HG03064 (cell line): ENCODE measurements around the gene OR2L13.
"Not testable (repeated sequence)": the region's sequence is repeated elsewhere in the genome, so short reads cannot be mapped to it uniquely, and the experiment has no call there.

ENCODE experiments used
- ATAC-seq: cut with Tn5 transposase; IDR thresholded peaks from one replicate; pipeline ENCODE4 v1.9.1; 2021; ENCODE audit warnings: low read depth; ENCODE audit not compliant: unreplicated experiment

The OR2L13 gene, protein sequence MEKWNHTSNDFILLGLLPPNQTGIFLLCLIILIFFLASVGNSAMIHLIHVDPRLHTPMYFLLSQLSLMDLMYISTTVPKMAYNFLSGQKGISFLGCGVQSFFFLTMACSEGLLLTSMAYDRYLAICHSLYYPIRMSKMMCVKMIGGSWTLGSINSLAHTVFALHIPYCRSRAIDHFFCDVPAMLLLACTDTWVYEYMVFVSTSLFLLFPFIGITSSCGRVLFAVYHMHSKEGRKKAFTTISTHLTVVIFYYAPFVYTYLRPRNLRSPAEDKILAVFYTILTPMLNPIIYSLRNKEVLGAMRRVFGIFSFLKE

DNA sequence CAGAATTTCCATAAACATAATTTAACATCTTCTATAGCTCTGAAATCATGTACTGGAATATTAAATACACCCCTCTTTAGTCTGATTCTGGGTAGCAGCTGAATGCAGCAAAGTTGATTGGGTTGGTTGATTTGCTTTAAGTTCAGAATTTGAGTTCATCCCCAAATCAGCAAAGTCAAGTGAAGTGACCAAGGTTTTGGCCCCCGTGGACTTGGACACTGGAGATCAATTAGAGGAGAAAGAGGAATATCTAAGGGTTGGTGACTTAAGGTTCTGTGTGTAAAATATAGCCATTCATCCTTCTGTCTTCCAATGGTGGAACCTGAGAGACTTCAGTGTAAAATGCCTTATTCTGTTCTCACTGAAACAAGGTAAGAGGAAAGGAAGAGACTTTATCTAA lies at the start of gene OR2L13:
Gene OR2L13, plus strand, starts transcription at position 301 of the 400 bp plus-strand sequence. CDS start 4,192 bp downstream, outside the sequence.
- ATAC-seq = no peak

DNA sequence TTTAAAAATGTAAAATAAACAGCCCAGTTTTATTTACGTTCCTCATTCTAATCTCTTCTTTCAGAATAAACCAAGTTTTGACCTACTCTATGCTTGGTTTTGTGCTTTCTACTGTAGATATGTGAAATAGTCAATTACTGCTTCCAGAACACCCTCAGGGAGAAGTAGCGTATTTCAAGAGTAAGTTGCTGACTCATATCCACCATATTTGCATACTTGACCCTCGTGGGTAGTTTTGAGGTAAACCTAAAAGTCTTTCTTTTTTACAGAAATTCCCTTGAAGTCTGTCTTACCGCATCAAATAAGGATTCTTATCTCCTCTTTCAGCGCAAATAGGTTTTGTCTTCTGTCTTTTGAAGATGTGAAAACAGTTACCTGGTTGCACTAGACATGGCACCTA lies 49.8 kb upstream of the OR2L13 start:
- no peak for ATAC-seq

DNA sequence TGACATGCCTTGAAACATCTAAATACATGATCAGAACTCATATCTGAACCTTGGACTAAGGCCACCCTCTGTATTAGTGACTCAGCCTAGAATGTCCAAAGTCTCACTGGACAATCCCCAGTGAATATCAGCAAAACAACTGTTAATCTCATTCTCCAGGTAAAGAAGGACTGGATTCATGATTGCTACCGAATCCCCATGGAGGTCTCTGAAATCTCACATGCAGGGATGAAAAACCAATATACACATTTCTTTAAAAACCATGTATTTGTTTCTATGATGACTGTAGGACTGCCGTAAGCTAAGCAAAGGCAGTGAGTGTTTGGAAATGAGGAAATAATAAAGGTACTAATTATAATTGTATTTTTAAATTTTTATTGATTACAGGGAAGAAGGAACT lies 48.4 kb upstream of the OR2L13 start, which contains the start of gene OR2L3:
Gene OR2L3, plus strand, starts transcription at position 301 of the 400 bp plus-strand sequence. CDS start 13,846 bp downstream, outside the sequence.
- ATAC-seq = no peak

DNA sequence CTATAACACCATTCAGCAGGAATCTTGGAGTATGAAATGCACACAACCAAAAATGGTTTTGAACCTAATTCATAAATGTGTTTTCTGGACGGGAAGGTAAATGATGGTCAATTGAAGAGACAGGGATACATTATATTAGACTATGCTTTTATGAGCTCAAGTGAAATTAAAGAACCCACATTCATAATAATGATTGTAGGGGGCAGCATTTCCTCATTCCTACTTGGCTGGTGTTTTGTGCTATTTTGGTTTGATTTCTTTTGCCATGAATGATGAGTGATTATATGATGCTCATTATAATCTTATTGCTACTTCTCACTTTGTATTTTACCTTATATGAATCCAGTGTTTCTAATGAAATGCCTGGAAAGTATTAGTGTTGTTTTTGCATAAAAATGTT lies 48.0 kb upstream of the OR2L13 start:
- ATAC-seq = no peak

DNA sequence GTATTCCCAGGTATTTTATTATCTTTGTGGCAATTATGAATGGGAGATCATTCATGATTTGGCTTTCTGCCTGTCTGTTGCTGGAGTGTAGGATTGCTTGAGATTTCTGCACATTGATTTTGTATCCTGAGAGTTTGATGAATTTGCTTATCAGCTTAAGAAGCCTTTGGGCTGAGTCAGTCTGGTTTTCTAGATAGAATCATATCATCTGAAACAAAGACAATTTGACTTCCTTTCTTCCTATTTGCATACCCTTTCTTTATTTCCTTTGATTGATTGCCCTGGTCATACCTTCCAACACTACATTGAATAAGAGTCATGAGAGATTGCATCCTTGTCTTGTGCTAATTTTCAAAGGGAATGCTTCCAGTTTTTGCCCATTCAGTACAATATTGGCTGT lies 40.3 kb upstream of the OR2L13 start:
- ATAC-seq = no peak

DNA sequence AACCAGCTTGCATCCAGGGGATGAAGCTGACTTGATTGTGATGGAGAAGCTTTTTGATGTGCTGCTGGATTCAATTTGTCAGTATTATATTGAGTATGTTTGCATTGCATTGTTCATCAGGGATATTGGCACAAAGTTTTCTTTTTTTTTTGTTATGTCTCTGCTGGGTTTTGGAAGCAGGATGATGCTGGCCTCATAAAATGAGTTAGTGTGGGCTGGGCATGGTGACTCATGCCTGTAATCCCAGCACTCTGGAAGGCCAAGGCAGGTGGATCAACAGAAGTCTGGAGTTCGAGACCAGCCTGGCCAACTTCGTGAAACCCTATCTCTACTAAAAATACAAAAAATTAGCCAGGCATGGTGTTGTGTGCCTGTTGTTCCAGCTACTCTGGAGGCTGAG lies 39.7 kb upstream of the OR2L13 start:
- no peak for ATAC-seq

DNA sequence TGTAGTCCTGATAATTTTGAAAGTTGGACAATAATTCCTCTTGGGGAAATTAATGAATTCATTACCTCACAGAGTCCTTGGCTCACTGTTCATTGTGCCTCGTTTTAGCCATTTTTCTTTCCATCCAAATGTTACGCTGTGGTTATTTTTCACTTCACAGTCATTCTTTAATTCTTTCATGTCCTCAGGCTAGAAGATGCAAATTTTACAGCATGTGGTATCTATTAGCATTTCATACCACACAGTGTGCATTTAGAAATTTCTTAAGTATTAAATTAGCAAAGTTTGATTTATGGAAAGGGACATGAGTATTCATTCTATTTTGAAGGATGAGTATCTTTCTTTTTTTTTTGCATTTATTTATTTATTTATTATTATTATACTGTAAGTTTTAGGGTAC lies 29.9 kb upstream of the OR2L13 start:
- ATAC-seq = no peak

DNA sequence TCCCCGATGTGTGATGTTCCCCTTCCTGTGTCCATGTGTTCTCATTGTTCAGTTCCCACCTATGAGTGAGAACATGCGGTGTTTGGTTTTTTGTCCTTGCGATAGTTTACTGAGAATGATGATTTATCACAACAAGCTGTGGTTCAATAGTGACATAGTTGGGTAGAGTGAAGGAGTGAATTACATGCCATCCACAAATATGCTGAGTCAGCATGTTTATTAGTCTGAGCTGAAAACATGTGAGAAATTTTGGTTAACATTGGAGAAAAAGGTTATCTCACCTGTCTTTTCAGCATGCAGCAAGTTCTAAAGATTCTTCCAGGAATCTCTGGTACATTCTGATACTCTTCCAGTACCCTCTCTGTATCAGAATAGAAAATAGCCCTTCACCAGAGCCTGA lies 29.4 kb upstream of the OR2L13 start:
- ATAC-seq = no peak

DNA sequence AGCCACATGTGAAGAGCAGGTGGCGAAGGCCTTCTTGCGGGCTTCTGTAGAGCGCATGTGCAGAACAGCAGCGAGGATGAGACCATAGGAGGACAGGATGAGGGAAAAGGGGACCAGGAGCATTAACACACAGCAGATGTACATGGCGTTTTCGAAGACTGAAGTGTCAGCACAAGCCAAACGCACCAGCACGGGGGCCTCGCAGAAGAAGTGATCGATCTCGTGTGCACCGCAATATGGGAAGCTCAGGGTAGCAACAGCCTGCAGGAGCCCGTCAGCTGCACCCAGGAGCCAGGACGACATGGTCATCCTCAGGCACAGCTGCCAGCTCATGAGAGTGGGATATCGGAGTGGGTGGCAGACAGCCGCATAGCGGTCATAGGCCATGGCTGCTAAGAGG lies 11.1 kb upstream of the OR2L13 start:
- not testable (repeated sequence) for ATAC-seq

DNA sequence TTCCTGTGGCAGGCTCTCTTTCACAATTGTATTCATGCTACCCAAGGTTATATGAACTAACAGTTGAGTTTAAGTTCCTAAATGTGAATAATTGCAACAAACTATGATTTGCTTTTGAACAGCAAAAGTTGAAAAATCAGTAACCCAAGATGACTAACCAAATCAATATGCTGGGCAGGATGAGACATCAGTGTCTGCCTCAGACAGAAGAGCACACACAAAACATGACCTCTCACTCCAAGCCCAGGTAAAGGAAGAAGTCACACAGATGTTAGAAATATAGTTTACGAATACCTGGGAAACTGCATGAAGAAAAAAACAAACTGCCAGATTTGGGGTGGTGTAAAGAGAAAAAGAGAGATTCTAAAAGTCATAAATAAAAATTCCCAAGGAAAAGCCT lies 3.5 kb downstream of the OR2L13 start:
- ATAC-seq = no peak

DNA sequence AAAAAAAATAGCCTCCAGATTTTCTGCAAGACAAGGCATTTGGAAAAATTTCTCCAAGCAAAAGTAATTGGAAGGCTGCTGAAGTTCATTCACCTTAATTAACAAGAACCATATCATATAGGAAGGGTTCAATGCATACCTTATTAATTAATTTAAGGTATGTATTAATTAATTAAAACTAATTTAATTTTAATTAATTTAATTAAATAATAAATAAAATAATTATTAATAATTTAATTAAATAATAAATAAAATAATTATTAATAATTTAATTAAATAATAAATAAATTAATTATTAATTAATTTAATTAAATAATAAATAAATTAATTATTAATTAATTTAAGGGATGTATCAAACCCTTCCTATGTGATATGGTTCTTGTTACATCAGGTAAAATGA lies 7.9 kb downstream of the OR2L13 start:
- no peak for ATAC-seq

DNA sequence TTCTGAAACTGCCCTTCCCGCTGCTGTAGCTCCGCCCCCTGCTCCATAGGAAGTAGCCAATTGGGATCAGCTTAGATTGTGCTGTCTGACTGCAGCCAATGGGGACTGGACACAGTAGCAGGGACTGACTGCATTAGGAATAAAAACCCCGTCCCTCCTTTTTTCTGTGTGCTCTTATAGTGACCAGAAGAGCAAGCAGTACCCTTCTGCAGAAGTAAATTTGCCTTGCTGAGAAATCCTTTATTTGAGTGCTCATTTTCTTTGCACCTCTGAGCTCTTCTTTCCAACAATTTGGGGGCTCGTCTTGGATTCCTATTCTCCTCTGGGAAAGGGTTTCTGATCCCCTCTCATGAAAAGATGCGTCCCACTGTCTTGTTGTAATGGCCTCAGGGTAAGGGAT lies 16.2 kb downstream of the OR2L13 start:
- no peak for ATAC-seq

DNA sequence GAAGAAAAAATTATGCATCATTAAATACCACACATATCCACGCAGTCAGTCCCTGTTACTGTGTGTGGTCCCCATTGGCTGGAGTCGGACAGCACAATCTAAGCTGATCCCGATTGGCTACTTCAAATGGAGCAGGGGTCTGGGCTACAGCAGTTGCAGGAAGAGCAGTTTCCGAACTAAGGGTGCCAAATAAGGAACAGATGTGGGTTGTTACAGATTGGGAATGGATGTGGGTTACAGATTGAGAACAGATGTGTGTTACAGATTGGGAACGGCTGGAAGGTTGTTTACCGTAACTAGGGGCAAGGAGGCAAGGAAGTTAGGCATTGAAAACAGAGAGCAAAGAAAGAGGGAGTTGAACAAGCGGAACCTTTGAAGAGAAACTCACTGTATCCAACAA lies 19.9 kb downstream of the OR2L13 start:
- no peak for ATAC-seq

DNA sequence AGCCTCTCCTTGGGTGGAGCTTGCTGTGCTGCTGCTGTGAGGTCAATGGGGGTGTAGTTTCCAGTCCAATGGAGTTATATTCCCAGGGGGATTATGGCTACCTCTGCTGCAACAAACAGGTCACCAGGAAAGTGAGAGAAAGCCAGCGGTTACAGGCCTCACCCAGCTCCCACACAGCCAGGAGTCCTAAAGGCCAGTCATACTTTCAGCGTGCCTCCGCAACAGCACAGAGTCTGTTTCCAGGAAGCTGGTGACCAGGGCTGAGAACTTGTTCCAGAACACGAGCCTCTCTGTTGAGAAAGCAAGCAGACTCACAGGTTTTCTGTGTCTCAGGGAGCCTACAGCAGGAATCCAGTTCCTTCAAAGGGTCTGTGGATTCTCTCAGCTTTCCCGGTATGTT lies 32.7 kb downstream of the OR2L13 start:
- no peak for ATAC-seq

DNA sequence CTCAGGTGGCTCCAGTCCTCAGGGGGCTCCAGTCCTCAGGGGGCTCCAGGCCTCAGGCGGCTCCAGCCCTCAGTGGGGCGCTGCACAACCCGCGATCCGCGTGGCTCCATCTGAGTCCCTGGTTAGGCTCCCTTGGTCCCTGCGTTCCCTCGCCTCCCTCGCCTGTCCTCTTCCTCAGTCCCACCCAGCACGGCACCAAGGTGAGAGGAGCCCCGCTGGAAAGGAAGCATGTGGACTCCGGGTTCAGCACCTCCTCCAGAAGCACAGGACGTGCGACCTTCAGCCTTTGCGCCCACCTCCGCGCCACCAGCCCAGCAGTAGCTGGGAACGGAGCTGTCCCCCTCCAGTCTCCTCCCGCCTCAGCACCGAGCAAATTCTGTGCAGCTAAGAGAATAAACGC lies 41.8 kb downstream of the OR2L13 start:
- no peak for ATAC-seq

DNA sequence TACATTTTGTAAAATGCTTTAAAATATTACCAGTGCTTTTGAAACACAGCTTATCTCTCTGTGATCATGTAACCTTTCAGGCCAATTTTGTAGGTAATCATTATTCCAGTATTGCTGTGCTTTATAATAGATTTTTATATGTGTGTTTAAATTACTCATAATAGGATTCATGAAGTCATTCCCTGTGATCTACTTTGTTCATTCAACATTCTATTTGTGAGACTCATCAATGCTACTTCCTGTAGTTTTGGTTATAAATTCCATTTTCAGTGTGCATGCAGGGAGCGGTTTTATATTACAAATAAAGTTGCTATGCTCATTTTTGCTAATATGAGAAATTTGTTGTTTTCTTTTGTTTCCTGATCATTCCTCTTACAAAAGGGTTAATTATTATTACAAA lies 45.9 kb downstream of the OR2L13 start:
- ATAC-seq = no peak

DNA sequence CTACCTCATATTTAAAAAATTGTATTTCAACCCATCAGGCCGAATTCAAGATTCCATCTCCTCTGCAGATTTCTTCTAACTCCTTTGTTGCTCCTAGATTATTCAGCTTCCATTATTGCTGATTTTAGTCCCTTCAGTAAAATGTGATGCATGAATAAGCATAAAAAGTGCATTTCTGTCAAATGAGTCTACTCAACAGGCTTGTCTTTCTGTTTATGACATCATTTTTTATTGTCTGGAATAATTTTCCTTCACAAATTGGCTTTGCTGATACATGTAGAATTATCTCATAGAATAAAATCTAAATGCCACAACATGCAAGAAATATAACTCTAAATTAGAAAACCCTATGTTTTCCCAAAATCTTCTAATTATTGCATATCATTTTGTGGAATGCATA lies 48.3 kb downstream of the OR2L13 start:
- no peak for ATAC-seq

DNA sequence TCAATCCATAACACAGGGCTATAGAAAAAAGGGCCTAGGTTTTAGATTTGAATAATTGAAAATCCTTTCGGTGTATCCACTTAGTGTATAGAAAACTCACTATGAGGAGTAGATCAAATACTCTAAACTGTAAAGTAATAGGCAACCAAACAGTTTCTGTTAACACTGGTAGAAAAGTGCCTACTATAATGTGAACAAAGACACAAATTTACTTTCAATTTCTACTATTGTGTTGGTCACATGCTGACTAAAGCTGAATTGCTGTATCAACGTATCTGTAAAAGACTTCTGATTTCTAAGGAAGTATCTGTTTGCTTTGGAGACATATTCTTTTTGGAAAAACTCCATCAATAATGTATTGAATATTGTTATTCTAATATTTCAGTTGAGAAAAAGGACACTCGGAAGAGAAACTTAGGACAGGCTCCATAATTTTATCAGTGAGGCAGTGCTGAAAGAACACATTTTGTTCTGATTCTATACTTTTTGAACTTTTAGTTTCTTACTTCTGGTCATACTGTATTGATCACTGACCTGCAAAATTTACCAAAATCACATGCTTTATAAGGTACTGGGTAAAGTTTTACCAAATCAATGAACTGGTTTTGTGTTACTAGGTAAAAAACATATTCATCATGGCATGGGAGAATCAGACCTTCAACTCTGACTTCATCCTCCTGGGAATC lies 49.7 kb downstream of the OR2L13 start, which contains the start of gene OR2M5:
Gene OR2M5, plus strand, starts transcription at position 636 of the 686 bp plus-strand sequence. Its CDS starts 0 bp downstream, at position 636.
- ATAC-seq = no peak
